GM10248 (cell line): Measurements from ENCODE around the gene MISP.

ENCODE experiments used
- CTCF ChIA-PET: fragments of 300-600 bp; sonication (Branson Sonifier 250); formaldehyde crosslinking; extraction: SDS; loops from one replicate; lab custom pipeline; 2021; ENCODE audit warnings: antibody characterized with exemption; lab: Yijun Ruan, JAX
- POLR2A ChIA-PET: fragments of 350-650 bp; sonication (Branson Sonifier 250); formaldehyde crosslinking; extraction: SDS; loops from one replicate; lab custom pipeline; 2020; ENCODE audit warnings: antibody characterized with exemption; lab: Yijun Ruan, JAX
- DNase-seq: peaks from one replicate; pipeline ENCODE4 v3.0.0; 2012; ENCODE audit errors: extremely low spot score
- TF ChIP-seq, protein P1 (sequence below): IDR thresholded peaks from 2 replicates; pipeline ENCODE4 v1.5.1; 2012; ENCODE audit warnings: mild to moderate bottlenecking, low read depth; ENCODE audit errors: extremely low read depth, missing control alignments, control extremely low read depth

MISP gene

GRCh38 chr19:776549-776948 lies 25.6 kb downstream of the MISP start:
- POLR2A ChIA-PET: no interaction called here
- no peak for DNase-seq
- CTCF ChIA-PET: no interaction called here
- TF ChIP-seq, protein P1, sequence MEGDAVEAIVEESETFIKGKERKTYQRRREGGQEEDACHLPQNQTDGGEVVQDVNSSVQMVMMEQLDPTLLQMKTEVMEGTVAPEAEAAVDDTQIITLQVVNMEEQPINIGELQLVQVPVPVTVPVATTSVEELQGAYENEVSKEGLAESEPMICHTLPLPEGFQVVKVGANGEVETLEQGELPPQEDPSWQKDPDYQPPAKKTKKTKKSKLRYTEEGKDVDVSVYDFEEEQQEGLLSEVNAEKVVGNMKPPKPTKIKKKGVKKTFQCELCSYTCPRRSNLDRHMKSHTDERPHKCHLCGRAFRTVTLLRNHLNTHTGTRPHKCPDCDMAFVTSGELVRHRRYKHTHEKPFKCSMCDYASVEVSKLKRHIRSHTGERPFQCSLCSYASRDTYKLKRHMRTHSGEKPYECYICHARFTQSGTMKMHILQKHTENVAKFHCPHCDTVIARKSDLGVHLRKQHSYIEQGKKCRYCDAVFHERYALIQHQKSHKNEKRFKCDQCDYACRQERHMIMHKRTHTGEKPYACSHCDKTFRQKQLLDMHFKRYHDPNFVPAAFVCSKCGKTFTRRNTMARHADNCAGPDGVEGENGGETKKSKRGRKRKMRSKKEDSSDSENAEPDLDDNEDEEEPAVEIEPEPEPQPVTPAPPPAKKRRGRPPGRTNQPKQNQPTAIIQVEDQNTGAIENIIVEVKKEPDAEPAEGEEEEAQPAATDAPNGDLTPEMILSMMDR: no peak

DNA sequence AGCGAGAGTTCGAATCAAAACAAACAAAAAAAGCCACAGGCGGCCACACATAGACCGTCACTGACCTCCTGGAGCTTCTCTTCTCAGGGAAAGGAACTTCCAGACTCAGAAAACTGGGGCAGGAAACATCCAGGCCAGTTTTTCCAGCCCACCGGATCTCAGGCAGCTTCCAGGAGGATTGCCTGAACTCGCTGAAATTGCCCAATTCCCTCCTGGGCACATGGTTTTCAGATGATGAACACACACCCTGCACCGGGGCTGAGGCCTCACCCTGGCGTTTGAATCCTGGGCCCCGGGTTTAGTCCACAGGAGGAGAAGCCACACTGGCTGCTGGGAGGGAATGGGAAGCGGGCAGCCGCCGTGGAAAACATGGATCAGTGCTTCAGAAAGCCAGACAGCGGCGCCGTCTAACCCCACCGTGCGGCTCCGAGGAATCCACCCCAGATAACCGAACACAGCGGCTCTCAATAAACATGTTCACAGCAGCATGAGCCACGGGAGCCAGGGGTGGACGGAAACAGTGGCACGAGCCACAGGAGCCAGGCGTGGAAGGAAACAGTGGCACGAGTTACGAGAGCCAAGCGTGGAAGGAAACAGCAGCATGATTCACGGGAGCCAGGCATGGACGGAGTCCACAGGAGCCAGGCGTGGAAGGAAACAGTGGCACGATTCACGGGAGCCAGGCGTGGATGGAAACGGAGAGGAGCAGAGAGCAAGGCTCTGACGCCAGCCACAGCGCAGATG lies 28.2 kb downstream of the MISP start:
- CTCF ChIA-PET: no interaction called here
- DNase-seq: no peak
- POLR2A ChIA-PET: no interaction called here
- TF ChIP-seq, protein P1: no peak

- ChIA-PET POLR2A (interaction anchor here (0.6 kb wide), 1 partner anchor 100 kb away, joined by 5 read pairs; no protein-coding TSS in a partner anchor), CTCF (no interaction called here)
- TF ChIP-seq, protein P1: no peak
- DNase-seq: no peak
Measured at GRCh38 chr19:780935-781334, 30.0 kb downstream of the MISP start.

DNA sequence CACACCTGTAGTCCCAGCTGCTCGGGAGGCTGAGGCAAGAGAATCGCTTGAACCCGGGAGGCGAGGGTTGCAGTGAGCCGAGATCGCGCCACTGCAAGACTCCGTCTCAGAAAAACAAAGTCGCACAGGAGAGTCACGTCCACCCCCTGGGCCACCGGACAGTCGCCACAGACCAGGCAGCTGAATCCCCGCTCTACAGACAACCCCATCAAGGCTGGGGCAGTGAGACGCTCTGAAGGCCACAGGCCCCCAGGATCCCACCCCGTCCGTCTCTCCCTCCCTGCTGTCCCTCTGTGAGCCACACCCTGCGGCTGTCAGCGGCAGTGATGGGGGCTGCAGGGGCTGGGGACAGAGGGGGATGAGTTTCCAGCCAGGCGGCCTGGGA lies 30.9 kb downstream of the MISP start:
- ChIA-PET POLR2A (no interaction called here), CTCF (no interaction called here)
- no peak for DNase-seq
- TF ChIP-seq, protein P1: no peak

GRCh38 chr19:782185-782877 lies 31.4 kb downstream of the MISP start:
- TF ChIP-seq, protein P1: no peak
- CTCF ChIA-PET: no interaction called here
- no peak for DNase-seq
- POLR2A ChIA-PET: no interaction called here

- no peak for DNase-seq
- CTCF ChIA-PET: no interaction called here
- POLR2A ChIA-PET: no interaction called here
- TF ChIP-seq, protein P1: no peak
Measured at GRCh38 chr19:782878-783668, 32.2 kb downstream of the MISP start.
